Gastrocnemius medialis (tissue), 4 donors: ENCODE data around the gene ADGRL3.

Experiments
- POLR2A ChIP-seq, 2 donors: fragments of 450-650 bp; IDR thresholded peaks; one replicate each; pipeline ENCODE4 v1.6.1; 2017; ENCODE audit warnings: antibody characterized with exemption in 2 of 2, mild to moderate bottlenecking in 2 of 2, moderate library complexity in 2 of 2
- TF ChIP-seq, protein P1 (sequence below), 5 experiments: fragments of 450-650 bp in 3 of 5; fragments of 200-600 bp in 2 of 5; sonication (generic) in 2 of 5; IDR thresholded peaks in 4 of 5; conservative IDR thresholded peaks in 1 of 5; 1 replicate in 4 of 5; 2 replicates in 1 of 5; pipeline ENCODE4 v1.5.1; 2016 to 2019; ENCODE audit warnings: antibody characterized with exemption in 5 of 5, mild to moderate bottlenecking in 3 of 5, moderate library complexity in 3 of 5

DNA sequence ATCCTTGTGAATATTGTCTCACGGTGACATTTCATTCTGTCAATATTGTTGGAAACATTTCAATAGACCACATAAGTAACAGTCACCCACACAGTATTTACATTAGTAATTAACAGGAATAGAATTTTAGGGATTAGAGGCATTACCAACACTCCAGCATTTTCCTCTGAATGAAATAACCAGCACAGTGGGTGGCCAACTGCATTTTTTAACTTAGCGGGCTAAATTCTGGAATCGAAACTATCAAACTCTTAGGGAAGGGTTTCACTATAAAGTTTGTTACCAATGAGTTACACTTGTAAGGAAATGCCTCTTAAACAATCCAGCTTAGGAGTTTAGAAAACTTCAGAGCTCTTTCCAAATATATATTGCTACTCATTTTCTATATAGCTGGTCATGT lies 403.0 kb downstream of the ADGRL3 start:
- TF ChIP-seq POLR2A (IDR thresholded peaks at IDR 0.05) = no peak
- TF ChIP-seq, protein P1, sequence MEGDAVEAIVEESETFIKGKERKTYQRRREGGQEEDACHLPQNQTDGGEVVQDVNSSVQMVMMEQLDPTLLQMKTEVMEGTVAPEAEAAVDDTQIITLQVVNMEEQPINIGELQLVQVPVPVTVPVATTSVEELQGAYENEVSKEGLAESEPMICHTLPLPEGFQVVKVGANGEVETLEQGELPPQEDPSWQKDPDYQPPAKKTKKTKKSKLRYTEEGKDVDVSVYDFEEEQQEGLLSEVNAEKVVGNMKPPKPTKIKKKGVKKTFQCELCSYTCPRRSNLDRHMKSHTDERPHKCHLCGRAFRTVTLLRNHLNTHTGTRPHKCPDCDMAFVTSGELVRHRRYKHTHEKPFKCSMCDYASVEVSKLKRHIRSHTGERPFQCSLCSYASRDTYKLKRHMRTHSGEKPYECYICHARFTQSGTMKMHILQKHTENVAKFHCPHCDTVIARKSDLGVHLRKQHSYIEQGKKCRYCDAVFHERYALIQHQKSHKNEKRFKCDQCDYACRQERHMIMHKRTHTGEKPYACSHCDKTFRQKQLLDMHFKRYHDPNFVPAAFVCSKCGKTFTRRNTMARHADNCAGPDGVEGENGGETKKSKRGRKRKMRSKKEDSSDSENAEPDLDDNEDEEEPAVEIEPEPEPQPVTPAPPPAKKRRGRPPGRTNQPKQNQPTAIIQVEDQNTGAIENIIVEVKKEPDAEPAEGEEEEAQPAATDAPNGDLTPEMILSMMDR (IDR thresholded peaks at IDR 0.05 in 4 of 5, conservative IDR thresholded peaks at IDR 0.05 in 1 of 5) = no peak
